Measurements from ENCODE around the gene TCF7. TPM values are rescaled to one million over a fixed set of nuclear protein-coding genes. Genes with fewer than 3 reads are reported as not detected.

The TCF7 gene
- total RNA-seq, 3 donors from 2014 or later = 1.9 to 6.8 (median 4.4) TPM

DNA sequence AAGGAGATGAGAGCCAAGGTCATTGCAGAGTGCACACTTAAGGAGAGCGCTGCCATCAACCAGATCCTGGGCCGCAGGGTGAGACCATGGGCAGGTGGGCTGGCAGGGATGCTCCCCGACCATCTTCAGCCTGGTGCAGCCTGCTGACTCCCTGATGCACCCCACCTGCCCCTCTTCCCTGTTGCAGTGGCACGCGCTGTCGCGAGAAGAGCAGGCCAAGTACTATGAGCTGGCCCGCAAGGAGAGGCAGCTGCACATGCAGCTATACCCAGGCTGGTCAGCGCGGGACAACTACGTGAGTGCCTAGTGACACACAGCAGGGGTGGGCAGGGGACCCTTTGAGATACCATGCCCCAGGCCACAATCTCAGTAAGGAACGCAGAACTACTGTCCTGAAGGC lies 28.3 kb downstream of the TCF7 start:
- Histone ChIP-seq H3K4me3 (no peak overlapping the region), H3K36me3 (ENCODE audit: low read depth) (no peaks in the 10 kb centered on the region), H3K4me1 (ENCODE audit: low read depth) (no peaks in the 10 kb centered on the region), H3K9me3 (no peaks in the 10 kb centered on the region)
- peak in 2 of 3 donors; percentile 13 to 33 for DNase-seq
- intact Hi-C loops (cut with DNase I, micrococcal nuclease) = loop anchor here (10.0 kb wide), 1 partner anchor 98 kb away; no protein-coding TSS in a partner anchor
- TF ChIP-seq, protein P1, sequence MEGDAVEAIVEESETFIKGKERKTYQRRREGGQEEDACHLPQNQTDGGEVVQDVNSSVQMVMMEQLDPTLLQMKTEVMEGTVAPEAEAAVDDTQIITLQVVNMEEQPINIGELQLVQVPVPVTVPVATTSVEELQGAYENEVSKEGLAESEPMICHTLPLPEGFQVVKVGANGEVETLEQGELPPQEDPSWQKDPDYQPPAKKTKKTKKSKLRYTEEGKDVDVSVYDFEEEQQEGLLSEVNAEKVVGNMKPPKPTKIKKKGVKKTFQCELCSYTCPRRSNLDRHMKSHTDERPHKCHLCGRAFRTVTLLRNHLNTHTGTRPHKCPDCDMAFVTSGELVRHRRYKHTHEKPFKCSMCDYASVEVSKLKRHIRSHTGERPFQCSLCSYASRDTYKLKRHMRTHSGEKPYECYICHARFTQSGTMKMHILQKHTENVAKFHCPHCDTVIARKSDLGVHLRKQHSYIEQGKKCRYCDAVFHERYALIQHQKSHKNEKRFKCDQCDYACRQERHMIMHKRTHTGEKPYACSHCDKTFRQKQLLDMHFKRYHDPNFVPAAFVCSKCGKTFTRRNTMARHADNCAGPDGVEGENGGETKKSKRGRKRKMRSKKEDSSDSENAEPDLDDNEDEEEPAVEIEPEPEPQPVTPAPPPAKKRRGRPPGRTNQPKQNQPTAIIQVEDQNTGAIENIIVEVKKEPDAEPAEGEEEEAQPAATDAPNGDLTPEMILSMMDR (IDR thresholded peaks at IDR 0.05) = no peak
- ATAC-seq = no peak

DNA sequence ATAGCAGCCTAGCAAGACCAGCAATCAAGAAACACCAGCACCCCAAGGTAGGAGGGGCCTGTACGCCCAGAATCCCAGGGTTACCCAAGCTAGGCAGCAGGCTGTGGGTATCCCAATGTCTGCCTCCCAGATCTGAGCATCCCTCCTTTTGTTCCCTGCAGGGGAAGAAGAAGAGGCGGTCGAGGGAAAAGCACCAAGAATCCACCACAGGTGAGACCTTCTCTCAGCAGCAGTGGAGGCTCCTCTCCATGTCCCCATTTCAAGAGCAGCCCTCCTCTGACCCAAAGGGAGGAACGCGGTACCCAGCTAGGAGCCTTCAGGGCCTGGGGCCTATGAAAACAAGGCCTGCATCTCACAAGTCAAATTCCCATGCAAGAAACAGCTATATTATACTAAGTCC lies 28.9 kb downstream of the TCF7 start:
- TF ChIP-seq, protein P1 (IDR thresholded peaks at IDR 0.05) = no peak
- Histone ChIP-seq H3K4me3 (no peak overlapping the region), H3K4me1 (ENCODE audit: low read depth) (no peaks in the 10 kb centered on the region), H3K9me3 (no peaks in the 10 kb centered on the region), H3K36me3 (ENCODE audit: low read depth) (no peaks in the 10 kb centered on the region)
- no peak for DNase-seq
- intact Hi-C loops (cut with DNase I, micrococcal nuclease) = loop anchor here (10.0 kb wide), 1 partner anchor 99 kb away; no protein-coding TSS in a partner anchor
- ATAC-seq = no peak

DNA sequence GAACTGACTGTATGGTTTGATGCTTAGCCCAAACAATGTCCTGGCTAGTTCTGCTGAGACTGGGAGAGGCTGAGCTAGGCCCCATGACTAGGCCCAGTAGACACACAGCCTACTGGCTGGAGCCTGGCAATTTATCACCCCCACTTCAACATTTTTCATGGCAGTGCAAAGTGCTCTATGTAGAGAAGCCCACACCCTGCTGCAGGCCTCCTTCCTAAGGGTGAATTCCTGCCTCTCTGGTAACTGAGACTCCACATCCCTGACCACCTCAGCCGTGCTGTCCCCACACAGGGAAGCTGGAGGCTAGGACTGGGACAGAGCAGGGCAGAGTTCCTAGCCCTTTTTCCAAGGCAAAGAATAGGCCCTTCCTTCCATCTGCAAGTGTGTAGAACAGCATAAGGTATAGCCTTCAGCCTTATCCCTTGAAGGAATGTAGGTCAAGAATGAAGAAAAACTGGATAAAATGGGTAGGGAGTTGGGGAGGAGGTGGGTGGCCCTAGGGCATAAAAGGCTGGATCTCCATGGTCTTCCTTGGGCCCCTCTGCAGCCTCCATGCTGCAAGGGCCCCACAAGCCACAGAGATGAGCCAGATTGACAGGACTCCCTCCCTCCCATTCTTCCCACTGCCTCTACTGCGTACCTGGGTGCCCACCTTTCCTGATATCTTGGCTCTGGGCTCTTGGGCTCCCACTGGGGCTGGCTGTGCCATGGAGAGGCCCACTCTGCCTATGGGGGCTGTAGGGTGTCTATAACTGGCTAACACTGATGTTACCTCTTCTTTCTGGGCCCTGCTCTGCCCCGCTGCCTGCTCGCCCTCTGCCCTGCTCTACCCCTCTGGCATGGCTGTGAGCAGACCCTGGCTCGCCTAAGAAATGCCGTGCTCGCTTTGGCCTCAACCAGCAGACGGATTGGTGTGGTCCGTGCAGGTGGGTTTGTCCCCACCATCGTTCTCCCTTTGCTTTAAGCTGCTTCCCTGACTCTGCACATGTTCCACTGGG lies 29.8 kb downstream of the TCF7 start:
- ATAC-seq = no peak
- TF ChIP-seq, protein P1 (IDR thresholded peaks at IDR 0.05) = no peak
- intact Hi-C loops (cut with DNase I, micrococcal nuclease) = loop anchor here (10.0 kb wide), 1 partner anchor 99 kb away; no protein-coding TSS in a partner anchor
- H3K4me3 ChIP-seq = no peak overlapping the region
- peak in 2 of 3 donors; percentile 12 to 31 for DNase-seq
- H3K4me1 ChIP-seq (ENCODE audit: low read depth) = no peaks in the 10 kb centered on the region
- H3K9me3 ChIP-seq = no peaks in the 10 kb centered on the region
- no peaks in the 10 kb centered on the region for H3K36me3 ChIP-seq (ENCODE audit: low read depth)

DNA sequence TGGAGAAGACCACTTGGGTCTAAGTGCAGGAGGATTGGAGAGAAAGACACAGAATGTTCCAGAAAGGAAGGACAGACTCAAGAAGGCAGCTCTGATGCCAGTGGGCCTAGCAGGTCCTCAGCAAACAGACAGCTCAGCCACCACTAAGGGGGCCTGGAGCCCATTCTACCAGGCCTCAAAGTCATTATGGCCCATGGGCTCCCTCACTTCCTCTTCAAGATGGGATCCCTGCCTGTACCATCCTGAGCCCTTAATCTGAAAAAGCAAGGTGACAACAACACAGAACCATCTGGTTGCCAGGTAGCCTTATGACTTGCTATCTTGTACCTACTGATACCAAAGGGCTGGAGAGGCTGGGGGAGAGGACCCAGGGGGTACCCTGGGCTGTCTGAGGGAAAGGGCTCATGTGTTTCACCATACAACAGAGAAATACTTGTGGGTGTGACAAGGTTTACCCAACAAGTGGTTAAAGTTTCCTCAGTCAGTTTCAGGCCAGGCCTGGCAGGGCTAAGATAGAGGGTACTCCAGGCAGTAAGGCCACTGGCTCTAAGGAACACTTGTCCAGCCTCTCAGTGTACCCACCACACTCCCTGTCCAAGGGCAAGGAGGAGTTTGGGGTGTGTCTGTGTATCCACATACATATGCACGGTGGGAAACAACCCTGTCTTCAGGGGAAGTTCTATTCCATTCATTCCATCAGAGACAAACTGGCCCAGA lies 30.7 kb downstream of the TCF7 start:
- TF ChIP-seq, protein P1 (IDR thresholded peaks at IDR 0.05) = no peak
- DNase-seq = peak in 1 of 3 donors; percentile 7
- H3K9me3 ChIP-seq = no peaks in the 10 kb centered on the region
- no peak overlapping the region for H3K4me3 ChIP-seq
- no peaks in the 10 kb centered on the region for H3K4me1 ChIP-seq (ENCODE audit: low read depth)
- no peak for ATAC-seq
- H3K36me3 ChIP-seq (ENCODE audit: low read depth) = no peaks in the 10 kb centered on the region
- intact Hi-C loops (cut with DNase I, micrococcal nuclease) = loop anchor here (10.0 kb wide), 1 partner anchor 100 kb away; no protein-coding TSS in a partner anchor

DNA sequence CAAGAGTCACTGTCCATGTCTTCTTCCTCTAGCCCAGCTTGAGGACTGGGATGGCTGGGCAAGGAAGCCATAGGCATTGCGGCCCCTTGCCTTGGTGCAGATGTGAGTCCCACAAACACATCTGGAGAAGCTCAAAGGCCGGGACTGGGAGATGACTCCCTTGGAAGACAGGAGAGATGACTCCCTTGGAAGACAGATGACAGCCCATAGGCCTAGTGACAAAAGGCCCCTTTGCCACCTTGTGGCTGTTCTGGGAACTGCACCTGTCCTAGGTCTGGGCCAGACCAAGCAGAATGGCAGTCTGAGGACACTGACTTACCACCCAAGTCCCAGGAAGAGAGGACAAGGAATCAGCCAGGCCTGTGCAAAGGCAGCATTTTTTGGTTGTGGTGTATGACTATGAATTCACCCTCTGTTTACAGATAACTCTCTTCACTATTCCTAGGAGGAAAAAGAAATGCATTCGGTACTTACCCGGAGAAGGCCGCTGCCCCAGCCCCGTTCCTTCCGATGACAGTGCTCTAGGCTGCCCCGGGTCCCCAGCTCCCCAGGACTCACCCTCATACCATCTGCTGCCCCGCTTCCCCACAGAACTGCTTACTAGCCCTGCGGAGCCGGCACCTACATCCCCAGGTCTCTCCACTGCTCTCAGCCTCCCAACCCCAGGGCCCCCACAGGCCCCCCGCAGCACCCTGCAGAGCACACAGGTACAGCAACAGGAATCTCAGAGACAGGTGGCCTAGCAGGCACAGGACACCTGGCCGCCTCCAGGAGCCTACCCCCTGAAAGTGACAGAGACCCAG lies 31.5 kb downstream of the TCF7 start:
- H3K4me3 ChIP-seq = no peak overlapping the region
- DNase-seq (peak; percentile 61 to 93 (median 85)), ATAC-seq (peak; percentile 88)
- intact Hi-C loops (cut with DNase I, micrococcal nuclease) = loop anchor here (10.0 kb wide), 1 partner anchor 101 kb away; no protein-coding TSS in a partner anchor
- H3K9me3 ChIP-seq = no peaks in the 10 kb centered on the region
- no peaks in the 10 kb centered on the region for H3K36me3 ChIP-seq (ENCODE audit: low read depth)
- no peaks in the 10 kb centered on the region for H3K4me1 ChIP-seq (ENCODE audit: low read depth)
- TF ChIP-seq, protein P1 (IDR thresholded peaks at IDR 0.05) = peak; percentile 97

Measured in mucosa of descending colon (tissue), 3 donors.